ENCODE data around the gene DNAJA3. TPM values are rescaled to one million over a fixed set of nuclear protein-coding genes. Genes with fewer than 3 reads are reported as not detected.

Gene DNAJA3
- total RNA-seq, 4 donors from 2014 or later, result 40.6 to 51.2 (median 45.9) TPM

DNA sequence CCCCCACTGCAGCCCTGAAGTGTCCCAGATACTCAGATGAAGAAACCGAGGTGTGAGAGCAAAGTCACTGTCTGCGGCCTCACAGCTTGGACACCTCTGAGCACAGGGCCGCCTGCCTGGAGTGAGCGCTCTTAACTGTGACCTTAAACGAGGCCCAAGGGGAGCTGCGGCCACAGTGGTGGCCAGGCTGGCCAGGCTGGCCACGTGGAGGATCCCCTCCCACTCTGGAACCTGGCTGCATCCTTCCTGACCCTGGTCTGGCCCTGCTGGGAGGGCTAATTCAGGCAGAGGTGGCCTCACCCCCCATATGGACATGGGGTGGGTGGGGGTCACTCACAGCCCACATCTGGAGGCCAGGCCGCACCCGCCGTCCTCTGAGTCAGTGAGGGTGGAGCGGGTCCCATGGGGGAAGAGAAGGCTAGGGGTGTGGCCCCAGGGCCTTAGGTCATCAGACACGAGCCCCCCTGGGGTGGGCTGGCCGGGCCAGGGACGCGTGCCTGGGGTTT lies 47.5 kb upstream of the DNAJA3 start:
- no peak overlapping the region for H3K4me3 ChIP-seq
- no peaks in the 10 kb centered on the region for H3K27me3 ChIP-seq
- no peak for DNase-seq (ENCODE audit: extremely low spot score)
- WGBS, result 68% methylated on average over 12 of the region's 15 CpGs
- peaks cover 51 to 75% (median 62%) of the 10 kb centered on the region in 4 donors for H3K4me1 ChIP-seq
- intact Hi-C loops (cut with DNase I), result no loop called here
- no peaks in the 10 kb centered on the region for H3K9me3 ChIP-seq
- H3K27ac ChIP-seq (replicated peaks in 1 of 4), result peak overlapping the region; percentile 82 to 90 (median 84)
- TF ChIP-seq POLR2AphosphoS5 (IDR thresholded peaks at IDR 0.05), result peak in 1 of 2 donors; percentile 41
- TF ChIP-seq, protein P1, sequence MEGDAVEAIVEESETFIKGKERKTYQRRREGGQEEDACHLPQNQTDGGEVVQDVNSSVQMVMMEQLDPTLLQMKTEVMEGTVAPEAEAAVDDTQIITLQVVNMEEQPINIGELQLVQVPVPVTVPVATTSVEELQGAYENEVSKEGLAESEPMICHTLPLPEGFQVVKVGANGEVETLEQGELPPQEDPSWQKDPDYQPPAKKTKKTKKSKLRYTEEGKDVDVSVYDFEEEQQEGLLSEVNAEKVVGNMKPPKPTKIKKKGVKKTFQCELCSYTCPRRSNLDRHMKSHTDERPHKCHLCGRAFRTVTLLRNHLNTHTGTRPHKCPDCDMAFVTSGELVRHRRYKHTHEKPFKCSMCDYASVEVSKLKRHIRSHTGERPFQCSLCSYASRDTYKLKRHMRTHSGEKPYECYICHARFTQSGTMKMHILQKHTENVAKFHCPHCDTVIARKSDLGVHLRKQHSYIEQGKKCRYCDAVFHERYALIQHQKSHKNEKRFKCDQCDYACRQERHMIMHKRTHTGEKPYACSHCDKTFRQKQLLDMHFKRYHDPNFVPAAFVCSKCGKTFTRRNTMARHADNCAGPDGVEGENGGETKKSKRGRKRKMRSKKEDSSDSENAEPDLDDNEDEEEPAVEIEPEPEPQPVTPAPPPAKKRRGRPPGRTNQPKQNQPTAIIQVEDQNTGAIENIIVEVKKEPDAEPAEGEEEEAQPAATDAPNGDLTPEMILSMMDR (IDR thresholded peaks at IDR 0.05), result no peak
- H3K36me3 ChIP-seq, result peaks cover 13 to 33% (median 31%) of the 10 kb centered on the region in 4 donors

DNA sequence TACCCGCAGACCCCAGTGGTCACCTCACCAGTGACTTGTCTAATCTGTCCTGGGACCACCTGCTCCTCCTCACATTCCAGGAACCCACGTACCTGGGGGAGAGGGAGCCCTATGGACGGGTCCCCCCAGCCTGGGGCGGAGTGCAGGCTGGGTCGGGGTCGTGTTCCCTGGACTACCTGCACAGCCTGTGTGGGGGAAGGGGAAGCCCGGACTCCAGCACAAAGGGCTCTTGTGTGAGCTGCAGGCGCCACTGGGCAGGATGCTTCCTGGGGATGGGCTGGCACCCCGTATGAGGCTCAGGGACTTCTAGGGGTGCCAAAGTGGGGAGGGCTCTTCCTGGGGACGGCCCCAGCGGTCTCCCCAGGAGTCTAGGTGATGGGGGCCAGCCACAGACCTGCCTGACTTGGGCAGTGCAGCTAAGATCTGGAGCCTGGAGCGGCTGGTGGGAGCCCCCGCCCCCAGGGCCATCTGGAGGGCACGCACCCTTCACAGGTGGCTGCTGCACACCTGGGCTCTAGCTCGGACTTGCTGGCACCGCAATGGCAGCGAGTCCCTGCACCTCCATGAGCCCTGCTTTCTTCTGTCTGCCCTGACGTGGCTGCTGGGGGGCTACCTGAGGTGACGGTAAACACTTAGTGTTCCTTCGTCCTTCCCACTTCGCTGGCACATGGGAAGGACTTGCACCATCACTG lies 46.5 kb upstream of the DNAJA3 start:
- TF ChIP-seq EP300 (IDR thresholded peaks at IDR 0.05), result no peak
- TF ChIP-seq, protein P1 (IDR thresholded peaks at IDR 0.05), result no peak
- TF ChIP-seq POLR2A (IDR thresholded peaks at IDR 0.05; ENCODE audit: low read depth), result no peak
- no peak for TF ChIP-seq POLR2AphosphoS5 (IDR thresholded peaks at IDR 0.05)
- intact Hi-C loops (cut with DNase I), result no loop called here
- Histone ChIP-seq H3K27ac (replicated peaks in 1 of 4) (peak overlapping the region; percentile 82 to 90 (median 84)), H3K27me3 (no peaks in the 10 kb centered on the region), H3K4me1 (peaks cover 42 to 74% (median 55%) of the 10 kb centered on the region in 4 donors), H3K9me3 (no peaks in the 10 kb centered on the region), H3K36me3 (peaks cover 13 to 42% (median 39%) of the 10 kb centered on the region in 4 donors), H3K4me3 (no peak overlapping the region)
- no peak for DNase-seq (ENCODE audit: extremely low spot score)
- 86% methylated on average over 17 of the region's 21 CpGs for WGBS

DNA sequence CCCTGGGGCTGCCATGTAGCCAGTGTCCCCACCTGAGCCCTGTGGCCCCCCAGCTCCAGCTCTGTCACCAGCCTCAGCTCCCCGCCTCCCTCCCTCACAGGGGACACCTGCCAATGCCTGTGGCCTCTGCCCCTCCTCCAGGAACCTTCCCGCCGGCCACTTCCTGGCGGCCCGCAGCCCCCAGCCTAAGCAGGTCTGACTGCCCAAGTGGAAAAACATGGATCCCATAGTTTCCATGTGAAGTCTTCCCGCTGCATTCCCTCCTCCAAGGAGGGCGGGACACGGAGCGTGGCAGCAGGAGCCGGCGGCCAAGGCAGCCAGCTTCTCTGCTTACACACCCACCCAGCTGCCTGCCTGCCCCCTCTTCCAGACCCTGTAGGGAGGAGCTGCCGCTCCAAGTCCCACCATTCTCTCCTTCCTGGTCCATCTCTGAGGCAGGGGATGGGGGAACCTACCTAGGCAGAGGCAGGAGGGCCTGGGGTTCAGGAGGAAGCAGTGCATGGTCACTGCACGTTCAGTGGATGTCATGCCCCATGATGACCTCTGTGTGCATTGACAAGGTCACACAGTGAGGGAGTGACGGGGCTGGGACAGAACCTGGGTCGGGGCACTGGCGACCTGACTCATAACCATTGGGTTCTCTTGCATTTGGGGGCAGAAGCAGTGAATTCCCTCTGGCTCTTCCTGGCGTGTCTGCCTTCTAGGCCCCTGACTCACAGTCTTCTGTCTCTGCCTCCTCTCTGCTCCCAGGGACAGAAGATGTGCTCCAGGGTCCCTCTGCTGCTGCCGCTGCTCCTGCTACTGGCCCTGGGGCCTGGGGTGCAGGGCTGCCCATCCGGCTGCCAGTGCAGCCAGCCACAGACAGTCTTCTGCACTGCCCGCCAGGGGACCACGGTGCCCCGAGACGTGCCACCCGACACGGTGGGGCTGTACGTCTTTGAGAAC lies 45.3 kb upstream of the DNAJA3 start:
- TF ChIP-seq EP300 (IDR thresholded peaks at IDR 0.05) (no peak), POLR2AphosphoS5 (IDR thresholded peaks at IDR 0.05) (no peak)
- Histone ChIP-seq H3K36me3 (peaks cover 13 to 55% (median 48%) of the 10 kb centered on the region in 4 donors), H3K4me3 (no peak overlapping the region), H3K4me1 (peaks cover 29 to 68% (median 47%) of the 10 kb centered on the region in 4 donors), H3K27me3 (no peaks in the 10 kb centered on the region), H3K27ac (replicated peaks in 1 of 4) (peak overlapping the region in 2 of 4 donors; percentile 12 to 36), H3K9me3 (no peaks in the 10 kb centered on the region)
- DNase-seq (ENCODE audit: extremely low spot score), result no peak
- intact Hi-C loops (cut with DNase I), result no loop called here
- 73% methylated on average over 8 of the region's 26 CpGs for WGBS

DNA sequence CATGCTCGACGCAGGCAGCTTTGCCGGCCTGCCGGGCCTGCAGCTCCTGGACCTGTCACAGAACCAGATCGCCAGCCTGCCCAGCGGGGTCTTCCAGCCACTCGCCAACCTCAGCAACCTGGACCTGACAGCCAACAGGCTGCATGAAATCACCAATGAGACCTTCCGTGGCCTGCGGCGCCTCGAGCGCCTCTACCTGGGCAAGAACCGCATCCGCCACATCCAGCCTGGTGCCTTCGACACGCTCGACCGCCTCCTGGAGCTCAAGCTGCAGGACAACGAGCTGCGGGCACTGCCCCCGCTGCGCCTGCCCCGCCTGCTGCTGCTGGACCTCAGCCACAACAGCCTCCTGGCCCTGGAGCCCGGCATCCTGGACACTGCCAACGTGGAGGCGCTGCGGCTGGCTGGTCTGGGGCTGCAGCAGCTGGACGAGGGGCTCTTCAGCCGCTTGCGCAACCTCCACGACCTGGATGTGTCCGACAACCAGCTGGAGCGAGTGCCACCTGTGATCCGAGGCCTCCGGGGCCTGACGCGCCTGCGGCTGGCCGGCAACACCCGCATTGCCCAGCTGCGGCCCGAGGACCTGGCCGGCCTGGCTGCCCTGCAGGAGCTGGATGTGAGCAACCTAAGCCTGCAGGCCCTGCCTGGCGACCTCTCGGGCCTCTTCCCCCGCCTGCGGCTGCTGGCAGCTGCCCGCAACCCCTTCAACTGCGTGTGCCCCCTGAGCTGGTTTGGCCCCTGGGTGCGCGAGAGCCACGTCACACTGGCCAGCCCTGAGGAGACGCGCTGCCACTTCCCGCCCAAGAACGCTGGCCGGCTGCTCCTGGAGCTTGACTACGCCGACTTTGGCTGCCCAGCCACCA lies 44.4 kb upstream of the DNAJA3 start:
- no peaks in the 10 kb centered on the region for H3K27me3 ChIP-seq
- no peaks in the 10 kb centered on the region for H3K9me3 ChIP-seq
- WGBS, result 93% methylated on average over 16 of the region's 59 CpGs
- TF ChIP-seq POLR2AphosphoS5 (IDR thresholded peaks at IDR 0.05) (no peak), EP300 (IDR thresholded peaks at IDR 0.05) (no peak), POLR2A (IDR thresholded peaks at IDR 0.05; ENCODE audit: low read depth) (no peak)
- TF ChIP-seq, protein P1 (IDR thresholded peaks at IDR 0.05), result no peak
- DNase-seq (ENCODE audit: extremely low spot score), result no peak
- H3K36me3 ChIP-seq, result peaks cover 13 to 64% (median 49%) of the 10 kb centered on the region in 4 donors
- H3K4me1 ChIP-seq, result peaks cover 20 to 64% (median 41%) of the 10 kb centered on the region in 4 donors
- intact Hi-C loops (cut with DNase I), result no loop called here
- no peak overlapping the region for H3K27ac ChIP-seq (replicated peaks in 1 of 4)
- H3K4me3 ChIP-seq, result no peak overlapping the region
